Stimulated activated CD8-positive, alpha-beta memory T cell treated with anti-CD3 and anti-CD28 coated beads, Interleukin-4, amount 100 ng/mL, for 4 hours (primary cell): ENCODE data around the gene PLCB4.

Experiments
- DNase-seq, 2 donors: peaks; one replicate each; pipeline ENCODE4 v3.0.0-alpha.2; 2020; ENCODE audit warnings: low read depth in 2 of 2, low spot score in 1 of 2

PLCB4 gene

GRCh38 chr20:9392892-9393857 lies 324.3 kb downstream of the PLCB4 start:
- no peak for DNase-seq

GRCh38 chr20:9395971-9396370 lies 327.1 kb downstream of the PLCB4 start:
- no peak for DNase-seq

GRCh38 chr20:9397928-9398327 lies 329.0 kb downstream of the PLCB4 start:
- no peak for DNase-seq

- DNase-seq: no peak
These were observed 330.0 kb downstream of the PLCB4 start for GRCh38 chr20:9398882-9399281.

GRCh38 chr20:9399322-9399721 lies 330.4 kb downstream of the PLCB4 start:
- DNase-seq: no peak

- no peak for DNase-seq
These were observed 331.5 kb downstream of the PLCB4 start for GRCh38 chr20:9400171-9401025.

- DNase-seq: no peak
These were observed 332.5 kb downstream of the PLCB4 start for GRCh38 chr20:9401371-9401770.

GRCh38 chr20:9402141-9402540 lies 333.3 kb downstream of the PLCB4 start:
- DNase-seq: no peak

GRCh38 chr20:9402546-9402945 lies 333.7 kb downstream of the PLCB4 start:
- no peak for DNase-seq

GRCh38 chr20:9403448-9403847 lies 334.6 kb downstream of the PLCB4 start:
- DNase-seq: no peak

- DNase-seq: peak in 1 of 2 donors; percentile 4
These were observed 339.0 kb downstream of the PLCB4 start for GRCh38 chr20:9407805-9408421.

GRCh38 chr20:9408422-9409300 lies 339.8 kb downstream of the PLCB4 start:
- no peak for DNase-seq

- DNase-seq: no peak
These were observed 340.5 kb downstream of the PLCB4 start for GRCh38 chr20:9409352-9409751.

GRCh38 chr20:9409981-9410380 lies 341.1 kb downstream of the PLCB4 start:
- no peak for DNase-seq

- no peak for DNase-seq
These were observed 342.9 kb downstream of the PLCB4 start for GRCh38 chr20:9411833-9412232.

GRCh38 chr20:9412309-9412708 lies 343.4 kb downstream of the PLCB4 start:
- DNase-seq: no peak

GRCh38 chr20:9413001-9413400 lies 344.1 kb downstream of the PLCB4 start:
- no peak for DNase-seq

GRCh38 chr20:9415426-9415825 lies 346.5 kb downstream of the PLCB4 start:
- no peak for DNase-seq

GRCh38 chr20:9416421-9416820 lies 347.5 kb downstream of the PLCB4 start:
- no peak for DNase-seq

- DNase-seq: no peak
These were observed 348.8 kb downstream of the PLCB4 start for GRCh38 chr20:9417665-9418064.
